Measurements from ENCODE around the gene CDC25C.

The CDC25C gene

GRCh38 chr5:138331449-138332368 lies at the start of gene CDC25C:
Gene CDC25C, minus strand, starts transcription at chr5:138331804. Its CDS starts 624 bp downstream, at chr5:138331180.
- peak; percentile 89 to 93 for DNase-seq (ENCODE audit: extremely low read depth in 1 of 2, low read depth in 1 of 2)

- no peak for DNase-seq (ENCODE audit: extremely low read depth in 1 of 2, low read depth in 1 of 2)
These were observed 41.0 kb upstream of the CDC25C start for GRCh38 chr5:138372653-138373052.

- no peak for DNase-seq (ENCODE audit: extremely low read depth in 1 of 2, low read depth in 1 of 2)
These were observed 40.6 kb upstream of the CDC25C start for GRCh38 chr5:138372225-138372624.

GRCh38 chr5:138371454-138371853 lies 39.9 kb upstream of the CDC25C start:
- DNase-seq (ENCODE audit: extremely low read depth in 1 of 2, low read depth in 1 of 2): no peak

GRCh38 chr5:138370537-138370936 lies 38.9 kb upstream of the CDC25C start:
- DNase-seq (ENCODE audit: extremely low read depth in 1 of 2, low read depth in 1 of 2): no peak

- DNase-seq (ENCODE audit: extremely low read depth in 1 of 2, low read depth in 1 of 2): no peak
These were observed 38.1 kb upstream of the CDC25C start for GRCh38 chr5:138369706-138370105.

- no peak for DNase-seq (ENCODE audit: extremely low read depth in 1 of 2, low read depth in 1 of 2)
These were observed 37.7 kb upstream of the CDC25C start for GRCh38 chr5:138369261-138369660.

- DNase-seq (ENCODE audit: extremely low read depth in 1 of 2, low read depth in 1 of 2): no peak
These were observed 35.2 kb upstream of the CDC25C start for GRCh38 chr5:138366632-138367382.

- DNase-seq (ENCODE audit: extremely low read depth in 1 of 2, low read depth in 1 of 2): no peak
These were observed 33.0 kb upstream of the CDC25C start for GRCh38 chr5:138364576-138364975.

- DNase-seq (ENCODE audit: extremely low read depth in 1 of 2, low read depth in 1 of 2): no peak
These were observed 29.4 kb upstream of the CDC25C start for GRCh38 chr5:138360941-138361452.

- no peak for DNase-seq (ENCODE audit: extremely low read depth in 1 of 2, low read depth in 1 of 2)
These were observed 28.0 kb upstream of the CDC25C start for GRCh38 chr5:138359621-138360020.

- no peak for DNase-seq (ENCODE audit: extremely low read depth in 1 of 2, low read depth in 1 of 2)
These were observed 23.3 kb upstream of the CDC25C start for GRCh38 chr5:138354926-138355378.

GRCh38 chr5:138354387-138354786 lies 22.8 kb upstream of the CDC25C start:
- no peak for DNase-seq (ENCODE audit: extremely low read depth in 1 of 2, low read depth in 1 of 2)

- DNase-seq (ENCODE audit: extremely low read depth in 1 of 2, low read depth in 1 of 2): no peak
These were observed 22.0 kb upstream of the CDC25C start for GRCh38 chr5:138353560-138354080.

GRCh38 chr5:138352722-138353559 lies 21.3 kb upstream of the CDC25C start:
- DNase-seq (ENCODE audit: extremely low read depth in 1 of 2, low read depth in 1 of 2): peak; percentile 37 to 63

- DNase-seq (ENCODE audit: extremely low read depth in 1 of 2, low read depth in 1 of 2): peak; percentile 66 to 85
These were observed 20.6 kb upstream of the CDC25C start, which contains the start of gene KDM3B for GRCh38 chr5:138352071-138352721. Gene KDM3B, plus strand, starts transcription at chr5:138352685. Its CDS starts 111 bp downstream, at chr5:138352796.

- no peak for DNase-seq (ENCODE audit: extremely low read depth in 1 of 2, low read depth in 1 of 2)
These were observed 19.9 kb upstream of the CDC25C start for GRCh38 chr5:138351517-138351916.

- no peak for DNase-seq (ENCODE audit: extremely low read depth in 1 of 2, low read depth in 1 of 2)
These were observed 19.5 kb upstream of the CDC25C start for GRCh38 chr5:138351056-138351455.

GRCh38 chr5:138350563-138350890 lies 18.9 kb upstream of the CDC25C start:
- DNase-seq (ENCODE audit: extremely low read depth in 1 of 2, low read depth in 1 of 2): no peak
